Panc1 (cell line): ENCODE results near the gene NCOA3.

Experiments
- SIN3A ChIP-seq: IDR thresholded peaks from 2 replicates; pipeline ENCODE4 v1.6.1; 2012; ENCODE audit warnings: low read depth, mild to moderate bottlenecking, low read length, moderate library complexity, borderline replicate concordance; ENCODE audit not compliant: insufficient read depth
- TF ChIP-seq, protein P1 (sequence below): fragments of 450-650 bp; IDR thresholded peaks from 2 replicates; pipeline ENCODE4 v1.5.1; 2017; ENCODE audit warnings: mild to moderate bottlenecking
- TF ChIP-seq, protein P2 (sequence below), 2 experiments: IDR thresholded peaks; 2 replicates each; pipeline ENCODE4 v1.6.1; 2011 to 2012; ENCODE audit warnings: low read depth in 2 of 2, control low read depth in 1 of 2, low read length in 1 of 2, mild to moderate bottlenecking in 1 of 2, moderate library complexity in 1 of 2; ENCODE audit not compliant: insufficient read depth in 1 of 2

DNA sequence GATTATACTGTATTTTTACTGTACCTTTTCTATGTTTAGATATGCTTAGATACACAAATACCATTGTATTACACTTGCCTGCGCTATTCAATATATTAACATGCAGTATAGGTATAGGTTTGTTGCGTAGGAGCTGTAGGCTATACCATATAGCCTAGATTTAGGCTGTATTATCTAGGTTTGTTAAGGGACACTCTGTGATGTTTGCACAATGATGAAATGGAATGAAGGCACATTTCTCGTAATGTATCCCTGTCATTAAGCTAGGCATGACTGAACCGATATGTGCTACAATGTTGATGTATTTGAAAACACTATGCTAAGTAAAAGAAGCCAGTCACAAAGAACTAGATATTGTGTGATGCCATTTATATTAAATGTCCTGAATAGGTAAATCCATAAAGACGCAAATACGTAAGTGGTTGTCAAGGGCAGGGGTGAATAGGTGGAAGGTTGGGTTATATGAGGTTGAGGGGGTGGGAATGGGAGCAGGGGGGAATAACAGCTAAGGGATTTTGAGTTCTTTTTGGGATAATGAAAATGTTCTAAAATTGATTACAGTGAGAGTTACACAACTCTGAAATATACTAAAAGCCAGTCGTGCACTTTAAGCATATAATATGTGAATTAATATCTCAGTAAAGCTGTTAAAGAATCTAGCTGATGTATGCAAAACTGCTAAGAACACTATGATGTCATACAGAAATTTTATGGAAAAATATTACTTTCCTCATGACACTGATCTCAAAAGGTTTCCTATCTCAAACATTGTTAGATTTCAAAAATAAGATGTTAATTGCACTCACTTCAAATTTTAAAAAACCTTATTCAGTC, 97.4 kb downstream of the NCOA3 start:
- TF ChIP-seq, protein P1, sequence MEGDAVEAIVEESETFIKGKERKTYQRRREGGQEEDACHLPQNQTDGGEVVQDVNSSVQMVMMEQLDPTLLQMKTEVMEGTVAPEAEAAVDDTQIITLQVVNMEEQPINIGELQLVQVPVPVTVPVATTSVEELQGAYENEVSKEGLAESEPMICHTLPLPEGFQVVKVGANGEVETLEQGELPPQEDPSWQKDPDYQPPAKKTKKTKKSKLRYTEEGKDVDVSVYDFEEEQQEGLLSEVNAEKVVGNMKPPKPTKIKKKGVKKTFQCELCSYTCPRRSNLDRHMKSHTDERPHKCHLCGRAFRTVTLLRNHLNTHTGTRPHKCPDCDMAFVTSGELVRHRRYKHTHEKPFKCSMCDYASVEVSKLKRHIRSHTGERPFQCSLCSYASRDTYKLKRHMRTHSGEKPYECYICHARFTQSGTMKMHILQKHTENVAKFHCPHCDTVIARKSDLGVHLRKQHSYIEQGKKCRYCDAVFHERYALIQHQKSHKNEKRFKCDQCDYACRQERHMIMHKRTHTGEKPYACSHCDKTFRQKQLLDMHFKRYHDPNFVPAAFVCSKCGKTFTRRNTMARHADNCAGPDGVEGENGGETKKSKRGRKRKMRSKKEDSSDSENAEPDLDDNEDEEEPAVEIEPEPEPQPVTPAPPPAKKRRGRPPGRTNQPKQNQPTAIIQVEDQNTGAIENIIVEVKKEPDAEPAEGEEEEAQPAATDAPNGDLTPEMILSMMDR: no peak
- TF ChIP-seq, protein P2, sequence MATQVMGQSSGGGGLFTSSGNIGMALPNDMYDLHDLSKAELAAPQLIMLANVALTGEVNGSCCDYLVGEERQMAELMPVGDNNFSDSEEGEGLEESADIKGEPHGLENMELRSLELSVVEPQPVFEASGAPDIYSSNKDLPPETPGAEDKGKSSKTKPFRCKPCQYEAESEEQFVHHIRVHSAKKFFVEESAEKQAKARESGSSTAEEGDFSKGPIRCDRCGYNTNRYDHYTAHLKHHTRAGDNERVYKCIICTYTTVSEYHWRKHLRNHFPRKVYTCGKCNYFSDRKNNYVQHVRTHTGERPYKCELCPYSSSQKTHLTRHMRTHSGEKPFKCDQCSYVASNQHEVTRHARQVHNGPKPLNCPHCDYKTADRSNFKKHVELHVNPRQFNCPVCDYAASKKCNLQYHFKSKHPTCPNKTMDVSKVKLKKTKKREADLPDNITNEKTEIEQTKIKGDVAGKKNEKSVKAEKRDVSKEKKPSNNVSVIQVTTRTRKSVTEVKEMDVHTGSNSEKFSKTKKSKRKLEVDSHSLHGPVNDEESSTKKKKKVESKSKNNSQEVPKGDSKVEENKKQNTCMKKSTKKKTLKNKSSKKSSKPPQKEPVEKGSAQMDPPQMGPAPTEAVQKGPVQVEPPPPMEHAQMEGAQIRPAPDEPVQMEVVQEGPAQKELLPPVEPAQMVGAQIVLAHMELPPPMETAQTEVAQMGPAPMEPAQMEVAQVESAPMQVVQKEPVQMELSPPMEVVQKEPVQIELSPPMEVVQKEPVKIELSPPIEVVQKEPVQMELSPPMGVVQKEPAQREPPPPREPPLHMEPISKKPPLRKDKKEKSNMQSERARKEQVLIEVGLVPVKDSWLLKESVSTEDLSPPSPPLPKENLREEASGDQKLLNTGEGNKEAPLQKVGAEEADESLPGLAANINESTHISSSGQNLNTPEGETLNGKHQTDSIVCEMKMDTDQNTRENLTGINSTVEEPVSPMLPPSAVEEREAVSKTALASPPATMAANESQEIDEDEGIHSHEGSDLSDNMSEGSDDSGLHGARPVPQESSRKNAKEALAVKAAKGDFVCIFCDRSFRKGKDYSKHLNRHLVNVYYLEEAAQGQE (IDR thresholded peaks at IDR 0.05; ENCODE audit: insufficient read depth in 1 of 2, low read depth in 2 of 2, low read length in 1 of 2): no peak
- no peak for TF ChIP-seq SIN3A
